GM12878 (cell line): ENCODE data around the gene MT1X. TPM values are rescaled to one million over a fixed set of nuclear protein-coding genes. Genes with fewer than 3 reads are reported as not detected.

Experiments
- ATAC-seq: fragments of 200-7000 bp; cut with Tn5 transposase; 3 replicates; pipeline ENCODE4 v1.9.1; 2020; ENCODE audit warnings: mild to moderate bottlenecking, moderate library complexity
- BruUV-seq: library from RNA; stranded (reverse); fragments of 400-500 nt; replicated peaks from 2 replicates; lab custom pipeline; 2021; lab: Mats Ljungman, UMichigan
- CTCF ChIA-PET: fragments of 300-600 bp; sonication (Branson Sonifier 250); formaldehyde crosslinking; extraction: SDS; loops from one replicate; lab custom pipeline; 2021; ENCODE audit warnings: inconsistent platforms; lab: Yijun Ruan, JAX
- POLR2A ChIA-PET: fragments of 350-600 bp; formaldehyde crosslinking; extraction: SDS; loops from one replicate; lab custom pipeline; 2021; ENCODE audit warnings: inconsistent platforms; lab: Charles Lee
- RAD21 ChIA-PET: fragments of 300-600 bp; sonication (Branson Sonifier 250); formaldehyde crosslinking; loops from one replicate; lab custom pipeline; 2023; ENCODE audit warnings: antibody characterized with exemption; ENCODE audit not compliant: unreplicated experiment; lab: Charles Lee
- SMC1A ChIA-PET: fragments of 300-600 bp; sonication (Branson Sonifier 250); formaldehyde crosslinking; loops from one replicate; lab custom pipeline; 2023; ENCODE audit not compliant: unreplicated experiment, uncharacterized antibody; lab: Charles Lee
- DNase-seq: peaks from one replicate; pipeline ENCODE4 v3.0.0-alpha.2; 2011; ENCODE audit warnings: low read depth, low spot score
- FAIRE-seq: peaks from 3 replicates; lab custom pipeline; 2011; peaks lifted over from hg19 to GRCh38; lab: Jason Lieb, UNC
- H2AFZ ChIP-seq: 2 replicates; pipeline ENCODE4 v1.6.0; 2011; ENCODE audit warnings: low read depth, low read length, control low read depth; ENCODE audit not compliant: control insufficient read depth
- H3K27ac ChIP-seq: 2 replicates; pipeline ENCODE4 v1.5.1; 2011; ENCODE audit warnings: control low read depth; ENCODE audit not compliant: control insufficient read depth, insufficient read depth
- H3K27me3 ChIP-seq, 2 experiments: replicated peaks in 1 of 2; 2 replicates each; pipeline versions ENCODE4 v1.6.0 to v1.6.1; 2011; ENCODE audit warnings: low read length in 1 of 2; ENCODE audit not compliant: control insufficient read depth in 2 of 2, insufficient read depth in 2 of 2
- H3K36me3 ChIP-seq, 2 experiments: 2 replicates each; pipeline ENCODE4 v1.5.1; 2011; ENCODE audit warnings: low read length in 1 of 2; ENCODE audit not compliant: control insufficient read depth in 2 of 2, insufficient read depth in 2 of 2
- H3K4me1 ChIP-seq: 2 replicates; pipeline ENCODE4 v1.6.1; 2011; ENCODE audit warnings: mild to moderate bottlenecking, low read length, moderate library complexity, mixed read lengths; ENCODE audit not compliant: control insufficient read depth, insufficient read depth
- H3K4me2 ChIP-seq: 2 replicates; pipeline ENCODE4 v1.6.0; 2011; ENCODE audit warnings: control low read depth; ENCODE audit not compliant: control insufficient read depth, insufficient read depth
- H3K4me3 ChIP-seq: fragments of 200-600 bp; sonication (generic); 2 replicates; pipeline ENCODE4 v1.5.1; 2016
- H3K79me2 ChIP-seq: 2 replicates; pipeline ENCODE4 v1.6.0; 2011; ENCODE audit warnings: low read length; ENCODE audit not compliant: control insufficient read depth, insufficient read depth
- H3K9ac ChIP-seq: 2 replicates; pipeline ENCODE4 v1.8.0; 2011; ENCODE audit warnings: low read length, control low read depth, mixed read lengths; ENCODE audit not compliant: control insufficient read depth, insufficient read depth
- H3K9me3 ChIP-seq: replicated peaks from 3 replicates; pipeline ENCODE4 v1.5.1; 2011; ENCODE audit warnings: mild to moderate bottlenecking, low read length; ENCODE audit not compliant: control insufficient read depth, insufficient read depth
- H4K20me1 ChIP-seq: 2 replicates; pipeline ENCODE4 v1.6.0; 2011; ENCODE audit not compliant: control insufficient read depth, insufficient read depth
- CBX5 ChIP-seq: sonication (generic); IDR thresholded peaks from 2 replicates; pipeline ENCODE4 v1.6.1; 2016; ENCODE audit warnings: low read depth, moderate library complexity, mild to moderate bottlenecking, inconsistent platforms
- CREM ChIP-seq: IDR thresholded peaks from 2 replicates; pipeline ENCODE4 v1.6.1; 2014; ENCODE audit warnings: antibody characterized with exemption, low read depth
- ESRRA ChIP-seq: IDR thresholded peaks from 2 replicates; pipeline ENCODE4 v1.6.1; 2012; ENCODE audit warnings: mild to moderate bottlenecking, low read length, improper control_type of control experiment
- IRF4 ChIP-seq: IDR thresholded peaks from 2 replicates; pipeline ENCODE4 v1.6.1; 2011; ENCODE audit warnings: low read depth, low read length
- LARP7 ChIP-seq: fragments of 450-650 bp; IDR thresholded peaks from 2 replicates; pipeline ENCODE4 v1.6.1; 2017; ENCODE audit warnings: mild to moderate bottlenecking
- NFYB ChIP-seq: IDR thresholded peaks from 2 replicates; pipeline ENCODE4 v1.6.1; 2011; ENCODE audit warnings: low read depth, mild to moderate bottlenecking, low read length, improper control_type of control experiment, moderate library complexity; ENCODE audit not compliant: insufficient read depth
- SMARCA5 ChIP-seq: fragments of 450-650 bp; IDR thresholded peaks from 2 replicates; pipeline ENCODE4 v1.6.1; 2017; ENCODE audit warnings: mild to moderate bottlenecking
- SUPT20H ChIP-seq: IDR thresholded peaks from 2 replicates; pipeline ENCODE4 v1.6.1; 2011; ENCODE audit warnings: low read depth, mild to moderate bottlenecking, low read length, moderate library complexity, borderline replicate concordance; ENCODE audit not compliant: control insufficient read depth
- SUZ12 ChIP-seq: fragments of 200-600 bp; sonication (generic); IDR thresholded peaks from one replicate; pipeline ENCODE4 v1.6.1; 2018; ENCODE audit warnings: antibody characterized with exemption, mild to moderate bottlenecking; ENCODE audit not compliant: unreplicated experiment
- TAF1 ChIP-seq: IDR thresholded peaks from 2 replicates; pipeline ENCODE4 v1.6.1; 2011; ENCODE audit warnings: mild to moderate bottlenecking, low read depth, low read length, borderline replicate concordance
- TCF7 ChIP-seq: IDR thresholded peaks from 2 replicates; pipeline ENCODE4 v1.6.1; 2014; ENCODE audit warnings: antibody characterized with exemption, borderline replicate concordance
- USF2 ChIP-seq: IDR thresholded peaks from 2 replicates; pipeline ENCODE4 v1.6.1; 2011; ENCODE audit warnings: low read depth, low read length, improper control_type of control experiment, borderline replicate concordance
- WGBS: methylation state at CpG from one replicate; pipeline ENCODE4 v1.1.6; 2016; ENCODE audit warnings: low lambda C conversion rate; ENCODE audit not compliant: insufficient replicate concordance, insufficient coverage; ENCODE audit errors: missing lambda C conversion rate; 5-methylcytosine and 5-hydroxymethylcytosine counted together
- in situ Hi-C: fragments of 300-500 bp; cut with MboI; formaldehyde crosslinking; loops from 9 replicates; pipeline ENCODE4 v1.14.3; 2018; ENCODE audit warnings: mixed read lengths
- intact Hi-C: fragments of 100-400 bp; cut with micrococcal nuclease; formaldehyde crosslinking; loops from one replicate; pipeline ENCODE4 v1.14.2; 2022; ENCODE audit not compliant: unreplicated experiment
- polyA plus RNA-seq, 11 experiments: library from polyadenylated mRNA; depleted of rRNA in 4 of 11; unstranded in 6 of 11; stranded (reverse) in 5 of 11; fragments of >200 nt; fragmentation: Nextera tagmentation in 4 of 11; fragmentation: Illumina TruSeq in 1 of 11; extraction: Ambion mirVana in 4 of 11; extraction: Trizol in 1 of 11; gene quantifications; 1 replicate in 1 of 11; 2 replicates in 10 of 11; pipeline versions ENCODE4 v1.2.1 to v1.2.3, GENCODE V29; 2011 to 2016; ENCODE audit warnings: inconsistent platforms in 2 of 11, missing spikeins in 2 of 11, low read depth in 1 of 11
- total RNA-seq, 4 experiments: library from RNA; depleted of rRNA in 3 of 4; stranded (reverse); fragments of >200 nt in 3 of 4; fragmentation: Illumina TruSeq in 1 of 4; extraction: Trizol in 1 of 4; gene quantifications; 2 replicates each; pipeline versions ENCODE4 v1.2.1 to v1.2.3, GENCODE V29; 2013 to 2021

The MT1X gene
- total and polyA plus RNA-seq, 10 of the 15 experiments (the other 5 are each of a cell fraction or from before 2014, with no cell fraction given): 5.8 to 65.6 (median 15.4) TPM

GRCh38 chr16:56669005-56669839 is 13.0 kb upstream of the MT1X start, which contains the start of gene MT1H:
TSS of gene MT1H (plus strand) at chr16:56669814. CDS start at chr16:56669885, 71 bp downstream.
- Histone ChIP-seq H2AFZ (no peak within 1 kb of the TSS), H3K4me2 (no peak within 1 kb of the TSS), H3K79me2 (no peaks in the 10 kb centered on the region), H3K4me1 (no peaks in the 10 kb centered on the region), H3K9me3 (no peaks in the 10 kb centered on the region), H3K36me3 (no peaks in the 10 kb centered on the region), H3K9ac (no peak within 1 kb of the TSS), H3K27me3 (peaks cover 22 to 27% of the 10 kb centered on the region in 2 experiments), H3K4me3 (no peak within 1 kb of the TSS), H4K20me1 (no peaks in the 10 kb centered on the region), H3K27ac (no peak within 1 kb of the TSS)
- no TSS peak for BruUV-seq
- no peak for FAIRE-seq
- ChIA-PET POLR2A (no interaction called here), CTCF (interaction anchor here (1.6 kb wide), 1 partner anchor 155 kb away, joined by 3 read pairs; no protein-coding TSS in a partner anchor), SMC1A (interaction anchor here (1.6 kb wide), 1 partner anchor 33 kb away, joined by 5 read pairs; no protein-coding TSS in a partner anchor), RAD21 (no interaction called here)
- 25% methylated on average over 35 of the region's 38 CpGs for WGBS
- ATAC-seq: peak; percentile 57
- TF ChIP-seq NFYB: no peak
- TF ChIP-seq LARP7: 0 out of 2 replicates have a peak, but pooled peaks have one; percentile 54
- in situ Hi-C loops: no loop called here
- intact Hi-C loops: no loop called here
- DNase-seq: no peak

- BruUV-seq: no TSS peak
- no peak overlapping the region for H3K4me2 ChIP-seq
- no peaks in the 10 kb centered on the region for H3K4me1 ChIP-seq
- ChIA-PET POLR2A (no interaction called here), RAD21 (no interaction called here), CTCF (interaction anchor here (1.0 to 1.6 kb wide), 3 partner anchors 32 to 219 kb away, joined by 3 to 4 read pairs (median 3); partner anchors contain the start of genes NUDT21 and OGFOD1), SMC1A (no interaction called here)
- intact Hi-C loops (no loop called here), in situ Hi-C loops (no loop called here)
- H3K27ac ChIP-seq: no peak overlapping the region
- 19% methylated on average over 18 of the region's 19 CpGs for WGBS
- no peaks in the 10 kb centered on the region for H3K79me2 ChIP-seq
- FAIRE-seq (no peak), DNase-seq (no peak), ATAC-seq (no peak)
- no peak overlapping the region for H2AFZ ChIP-seq
- peaks cover 19 to 26% of the 10 kb centered on the region in 2 experiments for H3K27me3 ChIP-seq
- H3K9me3 ChIP-seq: no peaks in the 10 kb centered on the region
- H3K4me3 ChIP-seq: no peak overlapping the region
- no peak overlapping the region for H3K9ac ChIP-seq
- no peaks in the 10 kb centered on the region for H3K36me3 ChIP-seq
- no peaks in the 10 kb centered on the region for H4K20me1 ChIP-seq
- TF ChIP-seq TCF7 (no peak), SUPT20H (no peak), TAF1 (no peak), CREM (no peak), SUZ12 (no peak), ESRRA (no peak), IRF4 (no peak), USF2 (no peak), CBX5 (no peak), SMARCA5 (no peak)
Observed at GRCh38 chr16:56669840-56670619, 12.2 kb upstream of the MT1X start.
